ENCODE results near the gene PTS. TPM values are rescaled to one million over a fixed set of nuclear protein-coding genes. Genes with fewer than 3 reads are reported as not detected.

PTS gene
- total and polyA plus RNA-seq, 9 donors, result 18.3 to 39.7 (median 26.3) TPM

- H3K27ac ChIP-seq, result no peak overlapping the region
- TF ChIP-seq POLR2A (IDR thresholded peaks at IDR 0.05) (no peak), EP300 (IDR thresholded peaks at IDR 0.05) (no peak)
- TF ChIP-seq, protein P1, sequence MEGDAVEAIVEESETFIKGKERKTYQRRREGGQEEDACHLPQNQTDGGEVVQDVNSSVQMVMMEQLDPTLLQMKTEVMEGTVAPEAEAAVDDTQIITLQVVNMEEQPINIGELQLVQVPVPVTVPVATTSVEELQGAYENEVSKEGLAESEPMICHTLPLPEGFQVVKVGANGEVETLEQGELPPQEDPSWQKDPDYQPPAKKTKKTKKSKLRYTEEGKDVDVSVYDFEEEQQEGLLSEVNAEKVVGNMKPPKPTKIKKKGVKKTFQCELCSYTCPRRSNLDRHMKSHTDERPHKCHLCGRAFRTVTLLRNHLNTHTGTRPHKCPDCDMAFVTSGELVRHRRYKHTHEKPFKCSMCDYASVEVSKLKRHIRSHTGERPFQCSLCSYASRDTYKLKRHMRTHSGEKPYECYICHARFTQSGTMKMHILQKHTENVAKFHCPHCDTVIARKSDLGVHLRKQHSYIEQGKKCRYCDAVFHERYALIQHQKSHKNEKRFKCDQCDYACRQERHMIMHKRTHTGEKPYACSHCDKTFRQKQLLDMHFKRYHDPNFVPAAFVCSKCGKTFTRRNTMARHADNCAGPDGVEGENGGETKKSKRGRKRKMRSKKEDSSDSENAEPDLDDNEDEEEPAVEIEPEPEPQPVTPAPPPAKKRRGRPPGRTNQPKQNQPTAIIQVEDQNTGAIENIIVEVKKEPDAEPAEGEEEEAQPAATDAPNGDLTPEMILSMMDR (IDR thresholded peaks at IDR 0.05), result no peak
- DNase-seq, result no peak
- H3K4me1 ChIP-seq (ENCODE audit: insufficient read depth), result no peaks in the 10 kb centered on the region
- 84 to 96% (median 94%) methylated on average over 1 of the region's 1 CpG for WGBS, 3 donors
- no peaks in the 10 kb centered on the region for H3K9me3 ChIP-seq
- intact Hi-C loops (cut with DNase I), result loop anchor here in 1 of 4 donors (10.0 kb wide), 1 partner anchor 1084 kb away; no protein-coding TSS in a partner anchor
- H3K36me3 ChIP-seq, result no peaks in the 10 kb centered on the region
- no peak overlapping the region for H3K4me3 ChIP-seq
- H3K27me3 ChIP-seq, result no peaks in the 10 kb centered on the region
Observed at GRCh38 chr11:112210890-112211289, 15.3 kb upstream of the PTS start.

- WGBS, 3 donors, result 48 to 63% (median 53%) methylated on average over 2 of the region's 2 CpGs
- no peak for TF ChIP-seq EP300 (IDR thresholded peaks at IDR 0.05)
- TF ChIP-seq, protein P1 (IDR thresholded peaks at IDR 0.05), result no peak
- TF ChIP-seq POLR2A (IDR thresholded peaks at IDR 0.05), result no peak
- intact Hi-C loops (cut with DNase I), result loop anchor here in 1 of 4 donors (10.0 kb wide), 1 partner anchor 1083 kb away; no protein-coding TSS in a partner anchor
- Histone ChIP-seq H3K4me1 (ENCODE audit: insufficient read depth) (no peaks in the 10 kb centered on the region), H3K36me3 (no peaks in the 10 kb centered on the region), H3K27ac (no peak overlapping the region), H3K27me3 (no peaks in the 10 kb centered on the region), H3K9me3 (no peaks in the 10 kb centered on the region), H3K4me3 (no peak overlapping the region)
- no peak for DNase-seq
Observed at GRCh38 chr11:112211536-112211935, 14.7 kb upstream of the PTS start.

DNA sequence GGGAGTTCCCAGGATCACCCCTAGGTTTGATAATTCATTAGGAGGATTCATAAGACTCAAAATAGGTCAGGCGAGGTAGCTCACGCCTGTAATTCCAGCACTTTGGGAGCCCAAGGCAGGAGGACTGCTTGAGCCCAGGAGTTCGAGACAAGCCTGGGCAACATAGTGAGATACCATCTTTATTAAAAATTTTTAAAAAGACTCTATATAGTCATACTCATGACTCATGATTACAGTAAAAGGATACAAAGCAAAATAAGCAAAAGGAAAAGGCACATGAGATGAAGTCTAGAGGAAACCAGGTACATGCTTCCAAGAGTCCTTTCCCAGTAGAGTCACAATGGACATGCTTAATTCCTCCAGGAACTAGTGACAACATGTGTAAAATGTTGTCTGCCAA lies 13.9 kb upstream of the PTS start:
- no peak for DNase-seq
- H3K4me1 ChIP-seq (ENCODE audit: insufficient read depth), result no peaks in the 10 kb centered on the region
- no peaks in the 10 kb centered on the region for H3K27me3 ChIP-seq
- TF ChIP-seq POLR2A (IDR thresholded peaks at IDR 0.05), result no peak
- 93 to 97% (median 95%) methylated on average over 3 of the region's 3 CpGs for WGBS, 3 donors
- H3K4me3 ChIP-seq, result no peak overlapping the region
- H3K27ac ChIP-seq, result no peak overlapping the region
- no peaks in the 10 kb centered on the region for H3K9me3 ChIP-seq
- no peaks in the 10 kb centered on the region for H3K36me3 ChIP-seq
- intact Hi-C loops (cut with DNase I), result loop anchor here in 1 of 4 donors (10.0 kb wide), 1 partner anchor 1083 kb away; no protein-coding TSS in a partner anchor

- Histone ChIP-seq H3K27me3 (no peaks in the 10 kb centered on the region), H3K36me3 (no peaks in the 10 kb centered on the region), H3K27ac (no peak overlapping the region), H3K4me1 (ENCODE audit: insufficient read depth) (no peaks in the 10 kb centered on the region), H3K9me3 (no peaks in the 10 kb centered on the region), H3K4me3 (no peak overlapping the region)
- no peak for DNase-seq
- TF ChIP-seq, protein P1 (IDR thresholded peaks at IDR 0.05), result no peak
- no peak for TF ChIP-seq EP300 (IDR thresholded peaks at IDR 0.05)
- TF ChIP-seq POLR2A (IDR thresholded peaks at IDR 0.05), result no peak
- intact Hi-C loops (cut with DNase I), result loop anchor here in 1 of 4 donors (10.0 kb wide), 1 partner anchor 1082 kb away; no protein-coding TSS in a partner anchor
Observed at GRCh38 chr11:112212710-112213109, 13.5 kb upstream of the PTS start.

- no peaks in the 10 kb centered on the region for H3K9me3 ChIP-seq
- intact Hi-C loops (cut with DNase I), result loop anchor here in 1 of 4 donors (10.0 kb wide), 1 partner anchor 1081 kb away; no protein-coding TSS in a partner anchor
- H3K4me3 ChIP-seq, result no peak overlapping the region
- 75 to 91% (median 86%) methylated on average over 4 of the region's 4 CpGs for WGBS, 3 donors
- no peak for DNase-seq
- H3K27ac ChIP-seq, result no peak overlapping the region
- H3K27me3 ChIP-seq, result no peaks in the 10 kb centered on the region
- no peaks in the 10 kb centered on the region for H3K4me1 ChIP-seq (ENCODE audit: insufficient read depth)
- H3K36me3 ChIP-seq, result no peaks in the 10 kb centered on the region
- TF ChIP-seq POLR2A (IDR thresholded peaks at IDR 0.05), result no peak
- TF ChIP-seq EP300 (IDR thresholded peaks at IDR 0.05), result no peak
- TF ChIP-seq, protein P1 (IDR thresholded peaks at IDR 0.05), result no peak
Observed at GRCh38 chr11:112213753-112214152, 12.5 kb upstream of the PTS start.
